Endothelial cell of umbilical vein (primary cell): ENCODE data around the gene ITPRIP. TPM values are rescaled to one million over a fixed set of nuclear protein-coding genes. Genes with fewer than 3 reads are reported as not detected.

Experiments
- BruUV-seq: library from RNA; stranded (reverse); fragments of 400-500 nt; replicated peaks from 2 replicates; lab custom pipeline; 2021; lab: Mats Ljungman, UMichigan
- CTCF ChIA-PET: fragments of 300-600, 350-600 bp; sonication (Branson Sonifier 250); formaldehyde crosslinking; loops from one replicate; lab custom pipeline; 2021; ENCODE audit warnings: antibody characterized with exemption, inconsistent platforms; lab: Charles Lee
- POLR2A ChIA-PET: fragments of 300-600, 350-600 bp; sonication (Branson Sonifier 250); formaldehyde crosslinking; loops from one replicate; lab custom pipeline; 2021; ENCODE audit warnings: antibody characterized with exemption, inconsistent platforms; lab: Charles Lee
- DNase-seq: peaks from one replicate; pipeline ENCODE4 v3.0.0-alpha.2; 2011; ENCODE audit warnings: low read depth, low spot score
- FAIRE-seq: peaks from 2 replicates; lab custom pipeline; 2011; peaks lifted over from hg19 to GRCh38; lab: Jason Lieb, UNC
- H2AFZ ChIP-seq: 2 replicates; pipeline ENCODE4 v1.6.0; 2012; ENCODE audit warnings: low read depth, low read length, control low read depth, inconsistent platforms
- H3K27ac ChIP-seq: 2 replicates; pipeline ENCODE4 v1.5.1; 2011; ENCODE audit warnings: low read depth, mild to moderate bottlenecking, control low read depth, low read length, moderate library complexity; ENCODE audit not compliant: insufficient read depth
- H3K27me3 ChIP-seq, 2 experiments: 2 replicates each; pipeline versions ENCODE4 v1.6.0 to v1.6.1; 2011; ENCODE audit warnings: low read length in 2 of 2, mixed read lengths in 1 of 2; ENCODE audit not compliant: control insufficient read depth in 2 of 2, insufficient read depth in 2 of 2
- H3K36me3 ChIP-seq, 2 experiments: 2 replicates in 1 of 2; 3 replicates in 1 of 2; pipeline ENCODE4 v1.5.1; 2011; ENCODE audit warnings: low read length in 2 of 2, mild to moderate bottlenecking in 1 of 2, moderate library complexity in 1 of 2; ENCODE audit not compliant: control insufficient read depth in 2 of 2, insufficient read depth in 2 of 2; ENCODE audit errors: extremely low read depth in 1 of 2
- H3K4me1 ChIP-seq: 3 replicates; pipeline ENCODE4 v1.5.1; 2011; ENCODE audit warnings: mild to moderate bottlenecking, low read length; ENCODE audit not compliant: control insufficient read depth, insufficient read depth; ENCODE audit errors: extremely low read depth
- H3K4me2 ChIP-seq: 2 replicates; pipeline ENCODE4 v1.6.1; 2011; ENCODE audit warnings: low read length, control low read depth, mixed read lengths; ENCODE audit not compliant: insufficient read depth
- H3K4me3 ChIP-seq, 3 experiments: fragments of 200-600 bp in 1 of 3; sonication (generic), shearing (Covaris generic) in 1 of 3; replicated peaks in 1 of 3; 2 replicates each; pipeline ENCODE4 v1.5.1; 2011 to 2016; ENCODE audit warnings: control low read depth in 3 of 3, low read length in 3 of 3, mild to moderate bottlenecking in 2 of 3, inconsistent platforms in 1 of 3, low read depth in 1 of 3, moderate library complexity in 1 of 3; ENCODE audit not compliant: insufficient read depth in 1 of 3
- H3K79me2 ChIP-seq: 2 replicates; pipeline ENCODE4 v1.6.0; 2012; ENCODE audit warnings: low read length, inconsistent platforms; ENCODE audit not compliant: control insufficient read depth, insufficient read depth
- H3K9ac ChIP-seq: replicated peaks from 2 replicates; pipeline ENCODE3; 2011; ENCODE audit warnings: low read length, control low read depth; ENCODE audit not compliant: insufficient read depth; ENCODE audit errors: extremely low read depth
- H3K9me1 ChIP-seq: replicated peaks from 3 replicates; pipeline ENCODE4 v1.6.0; 2011; ENCODE audit warnings: mild to moderate bottlenecking, low read length; ENCODE audit not compliant: control insufficient read depth, insufficient read depth; ENCODE audit errors: extremely low read depth
- H3K9me3 ChIP-seq: replicated peaks from 2 replicates; pipeline ENCODE4 v1.5.1; 2012; ENCODE audit warnings: low read length, inconsistent platforms; ENCODE audit not compliant: control insufficient read depth, insufficient read depth
- H4K20me1 ChIP-seq: replicated peaks from 2 replicates; pipeline ENCODE3; 2011; ENCODE audit warnings: mild to moderate bottlenecking, low read length; ENCODE audit not compliant: control insufficient read depth, insufficient read depth; ENCODE audit errors: extremely low read depth
- EZH2 ChIP-seq: IDR thresholded peaks from 2 replicates; pipeline ENCODE4 v1.6.1; 2012; ENCODE audit warnings: borderline replicate concordance, low read depth, mild to moderate bottlenecking, moderate library complexity, low read length, inconsistent platforms; ENCODE audit not compliant: severe bottlenecking
- FOS ChIP-seq: IDR thresholded peaks from 2 replicates; pipeline ENCODE4 v1.6.1; 2011; ENCODE audit warnings: mild to moderate bottlenecking, low read length, moderate library complexity, borderline replicate concordance; ENCODE audit not compliant: insufficient read depth
- GATA2 ChIP-seq: IDR thresholded peaks from 2 replicates; pipeline ENCODE4 v1.7.0; 2011; ENCODE audit warnings: low read depth, mild to moderate bottlenecking, moderate library complexity, mixed read lengths, low read length; ENCODE audit not compliant: insufficient read length, insufficient read depth
- JUN ChIP-seq: IDR thresholded peaks from 2 replicates; pipeline ENCODE4 v1.6.1; 2011; ENCODE audit warnings: borderline replicate concordance, low read depth; ENCODE audit not compliant: insufficient read length, insufficient read depth
- MYC ChIP-seq: IDR thresholded peaks from one replicate; pipeline ENCODE4 v1.6.1; 2011; ENCODE audit warnings: mild to moderate bottlenecking, low read depth, low read length
- POLR2A ChIP-seq: IDR thresholded peaks from 2 replicates; pipeline ENCODE4 v1.6.1; 2012; ENCODE audit warnings: low read depth, mild to moderate bottlenecking, control low read depth, low read length
- POLR2AphosphoS5 ChIP-seq: IDR thresholded peaks from 2 replicates; pipeline ENCODE4 v1.6.1; 2012; ENCODE audit warnings: low read depth, mild to moderate bottlenecking, control low read depth, low read length, moderate library complexity; ENCODE audit not compliant: insufficient read depth
- dilution Hi-C: fragments of 300-500 bp; cut with MboI; formaldehyde crosslinking; loops from one replicate; pipeline ENCODE4 v1.15.0; 2019; ENCODE audit warnings: low sequenced_read_pairs; ENCODE audit not compliant: extremely low pct_ligation_motif_present
- intact Hi-C: fragments of 100-400 bp; cut with micrococcal nuclease; formaldehyde crosslinking; loops from one replicate; pipeline ENCODE4 v1.10.0; 2022
- polyA plus RNA-seq, 4 experiments: library from polyadenylated mRNA; depleted of rRNA in 3 of 4; stranded (reverse) in 3 of 4; unstranded in 1 of 4; fragments of >200 nt; gene quantifications; 2 replicates each; pipeline versions ENCODE4 v1.2.1 to v1.2.3, GENCODE V29; 2011 to 2012; ENCODE audit warnings: missing spikeins in 1 of 4
- total RNA-seq: library from RNA; stranded (reverse); gene quantifications from 2 replicates; pipeline ENCODE4 v1.2.3, GENCODE V29; 2021
- TF ChIP-seq, protein P1 (sequence below), 2 donors: IDR thresholded peaks; 1 replicate in 1 of 2; 2 replicates in 1 of 2; pipeline ENCODE4 v1.5.1; 2011; ENCODE audit warnings: low read length in 2 of 2, mild to moderate bottlenecking in 2 of 2, moderate library complexity in 2 of 2, control low read depth in 1 of 2, inconsistent platforms in 1 of 2, low read depth in 1 of 2; ENCODE audit not compliant: insufficient read depth in 1 of 2; ENCODE audit errors: extremely low read depth in 1 of 2
- TF ChIP-seq, protein P2 (sequence below): IDR thresholded peaks from 2 replicates; pipeline ENCODE4 v1.6.1; 2011; ENCODE audit not compliant: insufficient read depth, insufficient read length

ITPRIP gene
- total and polyA plus RNA-seq, 2 donors (not counting 3 experiments of a cell fraction or from before 2014, with no cell fraction given): 31.4 to 33.2 TPM

DNA sequence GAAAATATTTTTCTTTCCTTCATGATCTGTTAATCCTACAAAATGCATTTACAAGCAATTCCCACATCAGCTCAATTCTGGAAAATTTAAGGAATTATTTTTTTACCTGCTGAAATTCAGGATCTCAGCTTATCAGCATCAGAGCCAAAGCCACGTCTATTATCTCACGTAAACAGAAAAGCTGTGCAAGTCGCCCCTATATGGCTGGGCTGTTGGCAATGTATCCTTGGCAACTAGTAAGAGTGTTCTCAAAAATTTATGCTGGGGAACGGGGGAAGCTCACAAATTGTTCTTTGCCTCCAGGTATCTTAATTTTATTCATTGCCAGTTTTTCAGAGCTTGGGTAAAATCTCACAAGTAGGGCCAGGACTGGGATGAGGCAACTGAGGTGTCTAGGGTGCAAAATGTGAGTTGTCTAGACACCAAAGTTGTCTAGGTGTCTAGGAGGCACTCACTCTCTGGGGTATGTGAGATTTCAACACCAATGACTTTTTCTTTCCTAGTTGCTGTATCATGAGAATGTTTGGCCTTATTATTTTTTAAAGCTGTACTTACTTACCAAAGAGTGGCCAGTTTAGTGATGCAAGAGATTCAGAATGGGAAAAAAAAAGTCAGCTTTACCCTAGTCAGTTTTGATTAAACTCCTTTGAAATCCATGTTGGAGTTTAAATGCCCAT, 64.2 kb downstream of the ITPRIP start:
- no peaks in the 10 kb centered on the region for H3K9me1 ChIP-seq
- FAIRE-seq (no peak), DNase-seq (no peak)
- no peak overlapping the region for H3K9ac ChIP-seq
- intact Hi-C loops: loop anchor here (1.0 kb wide), 2 partner anchors 76 to 229 kb away; no protein-coding TSS in a partner anchor
- POLR2A ChIA-PET: interaction anchor here (1.1 kb wide), 1 partner anchor 14 kb away, joined by 3 read pairs; no protein-coding TSS in a partner anchor
- no peak overlapping the region for H3K27ac ChIP-seq
- no peaks in the 10 kb centered on the region for H4K20me1 ChIP-seq
- no peaks in the 10 kb centered on the region for H3K79me2 ChIP-seq
- H2AFZ ChIP-seq: no peak overlapping the region
- H3K4me1 ChIP-seq: peaks cover 5% of the 10 kb centered on the region
- BruUV-seq: no TSS peak
- peaks cover 0 to 6% of the 10 kb centered on the region in 2 experiments for H3K27me3 ChIP-seq
- no peak overlapping the region for H3K4me3 ChIP-seq
- TF ChIP-seq GATA2 (no peak), EZH2 (no peak), JUN (no peak), FOS (no peak), MYC (no peak), POLR2AphosphoS5 (no peak), POLR2A (no peak)
- TF ChIP-seq, protein P1, sequence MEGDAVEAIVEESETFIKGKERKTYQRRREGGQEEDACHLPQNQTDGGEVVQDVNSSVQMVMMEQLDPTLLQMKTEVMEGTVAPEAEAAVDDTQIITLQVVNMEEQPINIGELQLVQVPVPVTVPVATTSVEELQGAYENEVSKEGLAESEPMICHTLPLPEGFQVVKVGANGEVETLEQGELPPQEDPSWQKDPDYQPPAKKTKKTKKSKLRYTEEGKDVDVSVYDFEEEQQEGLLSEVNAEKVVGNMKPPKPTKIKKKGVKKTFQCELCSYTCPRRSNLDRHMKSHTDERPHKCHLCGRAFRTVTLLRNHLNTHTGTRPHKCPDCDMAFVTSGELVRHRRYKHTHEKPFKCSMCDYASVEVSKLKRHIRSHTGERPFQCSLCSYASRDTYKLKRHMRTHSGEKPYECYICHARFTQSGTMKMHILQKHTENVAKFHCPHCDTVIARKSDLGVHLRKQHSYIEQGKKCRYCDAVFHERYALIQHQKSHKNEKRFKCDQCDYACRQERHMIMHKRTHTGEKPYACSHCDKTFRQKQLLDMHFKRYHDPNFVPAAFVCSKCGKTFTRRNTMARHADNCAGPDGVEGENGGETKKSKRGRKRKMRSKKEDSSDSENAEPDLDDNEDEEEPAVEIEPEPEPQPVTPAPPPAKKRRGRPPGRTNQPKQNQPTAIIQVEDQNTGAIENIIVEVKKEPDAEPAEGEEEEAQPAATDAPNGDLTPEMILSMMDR (IDR thresholded peaks at IDR 0.05; ENCODE audit: extremely low read depth in 1 of 2, insufficient read depth in 1 of 2, low read depth in 1 of 2, low read length in 2 of 2): no peak
- TF ChIP-seq, protein P2, sequence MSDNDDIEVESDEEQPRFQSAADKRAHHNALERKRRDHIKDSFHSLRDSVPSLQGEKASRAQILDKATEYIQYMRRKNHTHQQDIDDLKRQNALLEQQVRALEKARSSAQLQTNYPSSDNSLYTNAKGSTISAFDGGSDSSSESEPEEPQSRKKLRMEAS: no peak
- CTCF ChIA-PET: interaction anchor here (0.7 to 4.9 kb wide), 37 partner anchors 11 to 393 kb away, joined by 3 to 79 read pairs (median 6); partner anchors contain the start of genes CFAP58, GSTO1, ITPRIP and SFR1
- H3K9me3 ChIP-seq: no peaks in the 10 kb centered on the region
- dilution Hi-C loops: no loop called here
- H3K36me3 ChIP-seq: no peaks in the 10 kb centered on the region
- no peak overlapping the region for H3K4me2 ChIP-seq
